ENCODE measurements around the gene CHD5.

DNA sequence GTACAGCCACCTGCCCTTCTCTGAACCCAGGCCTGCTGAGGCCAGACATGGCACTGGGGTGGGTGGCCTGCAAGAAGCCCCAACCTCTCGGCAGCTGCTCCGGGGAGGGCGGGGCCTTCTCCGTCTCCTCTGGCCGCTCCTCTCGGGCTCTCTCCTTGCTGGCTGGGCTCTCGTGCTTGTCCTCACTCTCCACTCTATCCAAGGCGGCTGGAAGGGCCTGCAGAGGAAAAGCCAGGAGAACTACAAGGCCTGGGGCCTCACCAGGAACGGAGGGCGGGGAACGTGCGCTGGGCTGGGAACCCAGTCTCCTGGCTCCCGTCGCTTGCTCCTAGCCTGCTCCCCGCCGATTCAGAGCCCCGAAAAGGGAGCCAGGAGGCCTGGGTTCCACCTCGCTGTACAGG lies 59.1 kb downstream of the CHD5 start:
- TF ChIP-seq, protein P1, sequence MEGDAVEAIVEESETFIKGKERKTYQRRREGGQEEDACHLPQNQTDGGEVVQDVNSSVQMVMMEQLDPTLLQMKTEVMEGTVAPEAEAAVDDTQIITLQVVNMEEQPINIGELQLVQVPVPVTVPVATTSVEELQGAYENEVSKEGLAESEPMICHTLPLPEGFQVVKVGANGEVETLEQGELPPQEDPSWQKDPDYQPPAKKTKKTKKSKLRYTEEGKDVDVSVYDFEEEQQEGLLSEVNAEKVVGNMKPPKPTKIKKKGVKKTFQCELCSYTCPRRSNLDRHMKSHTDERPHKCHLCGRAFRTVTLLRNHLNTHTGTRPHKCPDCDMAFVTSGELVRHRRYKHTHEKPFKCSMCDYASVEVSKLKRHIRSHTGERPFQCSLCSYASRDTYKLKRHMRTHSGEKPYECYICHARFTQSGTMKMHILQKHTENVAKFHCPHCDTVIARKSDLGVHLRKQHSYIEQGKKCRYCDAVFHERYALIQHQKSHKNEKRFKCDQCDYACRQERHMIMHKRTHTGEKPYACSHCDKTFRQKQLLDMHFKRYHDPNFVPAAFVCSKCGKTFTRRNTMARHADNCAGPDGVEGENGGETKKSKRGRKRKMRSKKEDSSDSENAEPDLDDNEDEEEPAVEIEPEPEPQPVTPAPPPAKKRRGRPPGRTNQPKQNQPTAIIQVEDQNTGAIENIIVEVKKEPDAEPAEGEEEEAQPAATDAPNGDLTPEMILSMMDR (IDR thresholded peaks at IDR 0.05 in 2 of 3, conservative IDR thresholded peaks at IDR 0.05 in 1 of 3; ENCODE audit: borderline replicate concordance in 1 of 3, insufficient read depth in 1 of 3, low read depth in 2 of 3, low read length in 2 of 3), result no peak
- TF ChIP-seq ZFX (IDR thresholded peaks at IDR 0.05) (no peak), FOSL1 (IDR thresholded peaks at IDR 0.05; ENCODE audit: low read depth) (no peak), SIN3A (IDR thresholded peaks at IDR 0.05; ENCODE audit: low read depth) (no peak), POLR2A (IDR thresholded peaks at IDR 0.05; ENCODE audit: borderline replicate concordance, extremely low read depth, insufficient read depth, insufficient read length) (no peak), EZH2phosphoT487 (IDR thresholded peaks at IDR 0.05; ENCODE audit: borderline replicate concordance) (no peak), EZH2 (IDR thresholded peaks at IDR 0.05) (no peak)
- TF ChIP-seq, protein P2, sequence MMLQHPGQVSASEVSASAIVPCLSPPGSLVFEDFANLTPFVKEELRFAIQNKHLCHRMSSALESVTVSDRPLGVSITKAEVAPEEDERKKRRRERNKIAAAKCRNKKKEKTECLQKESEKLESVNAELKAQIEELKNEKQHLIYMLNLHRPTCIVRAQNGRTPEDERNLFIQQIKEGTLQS (IDR thresholded peaks at IDR 0.05), result no peak
- TF ChIP-seq, protein P3, sequence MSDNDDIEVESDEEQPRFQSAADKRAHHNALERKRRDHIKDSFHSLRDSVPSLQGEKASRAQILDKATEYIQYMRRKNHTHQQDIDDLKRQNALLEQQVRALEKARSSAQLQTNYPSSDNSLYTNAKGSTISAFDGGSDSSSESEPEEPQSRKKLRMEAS (IDR thresholded peaks at IDR 0.05), result no peak
